Mammary epithelial cell (primary cell): ENCODE results near the gene UNK.

Experiments used
- EZH2 ChIP-seq: IDR thresholded peaks from 2 replicates; pipeline ENCODE4 v1.6.1; 2012; ENCODE audit warnings: low read length, inconsistent platforms, borderline replicate concordance
- TF ChIP-seq, protein P1 (sequence below), 2 donors: IDR thresholded peaks in 1 of 2; conservative IDR thresholded peaks in 1 of 2; 2 replicates each; pipeline ENCODE4 v1.5.1; 2011 to 2012; ENCODE audit warnings: inconsistent platforms in 2 of 2, low read length in 2 of 2, mild to moderate bottlenecking in 2 of 2, control low read depth in 1 of 2, low read depth in 1 of 2; ENCODE audit not compliant: insufficient read depth in 1 of 2; ENCODE audit errors: extremely low read depth in 1 of 2

DNA sequence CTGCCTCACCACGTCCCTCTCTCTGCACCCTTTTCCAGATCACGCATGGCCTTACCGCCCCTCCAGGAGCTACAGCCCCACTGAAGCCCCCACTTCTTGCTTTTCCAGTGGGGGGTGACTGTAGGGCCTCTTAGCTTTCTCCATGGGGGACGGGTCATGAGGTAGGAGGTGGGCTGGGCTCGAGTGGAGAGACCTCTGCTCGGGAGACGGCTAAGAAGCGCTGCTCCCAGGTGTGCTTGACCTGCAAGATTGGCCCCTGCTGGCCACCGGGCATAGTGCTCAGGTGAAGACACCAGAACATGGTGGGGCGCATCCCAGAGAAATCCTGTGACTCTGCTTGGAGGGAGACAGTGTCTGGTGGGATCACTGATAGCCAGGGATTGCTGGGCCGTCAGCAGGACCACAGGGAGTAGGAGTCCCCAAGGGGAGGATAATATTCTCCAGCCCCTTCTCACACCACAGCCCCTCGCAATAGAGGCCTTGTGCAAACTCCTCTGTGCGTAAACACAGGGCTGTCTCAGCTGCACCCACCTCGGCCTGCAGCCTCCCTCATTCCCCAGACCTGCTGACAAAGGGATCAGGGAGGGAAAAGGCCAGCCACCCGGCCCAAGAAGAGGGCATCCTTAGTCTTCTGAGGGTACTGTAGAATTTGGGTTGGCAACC, 10.7 kb upstream of the UNK start:
- TF ChIP-seq, protein P1, sequence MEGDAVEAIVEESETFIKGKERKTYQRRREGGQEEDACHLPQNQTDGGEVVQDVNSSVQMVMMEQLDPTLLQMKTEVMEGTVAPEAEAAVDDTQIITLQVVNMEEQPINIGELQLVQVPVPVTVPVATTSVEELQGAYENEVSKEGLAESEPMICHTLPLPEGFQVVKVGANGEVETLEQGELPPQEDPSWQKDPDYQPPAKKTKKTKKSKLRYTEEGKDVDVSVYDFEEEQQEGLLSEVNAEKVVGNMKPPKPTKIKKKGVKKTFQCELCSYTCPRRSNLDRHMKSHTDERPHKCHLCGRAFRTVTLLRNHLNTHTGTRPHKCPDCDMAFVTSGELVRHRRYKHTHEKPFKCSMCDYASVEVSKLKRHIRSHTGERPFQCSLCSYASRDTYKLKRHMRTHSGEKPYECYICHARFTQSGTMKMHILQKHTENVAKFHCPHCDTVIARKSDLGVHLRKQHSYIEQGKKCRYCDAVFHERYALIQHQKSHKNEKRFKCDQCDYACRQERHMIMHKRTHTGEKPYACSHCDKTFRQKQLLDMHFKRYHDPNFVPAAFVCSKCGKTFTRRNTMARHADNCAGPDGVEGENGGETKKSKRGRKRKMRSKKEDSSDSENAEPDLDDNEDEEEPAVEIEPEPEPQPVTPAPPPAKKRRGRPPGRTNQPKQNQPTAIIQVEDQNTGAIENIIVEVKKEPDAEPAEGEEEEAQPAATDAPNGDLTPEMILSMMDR (conservative IDR thresholded peaks at IDR 0.05 in 1 of 2, IDR thresholded peaks at IDR 0.05 in 1 of 2; ENCODE audit: extremely low read depth in 1 of 2, insufficient read depth in 1 of 2, low read depth in 1 of 2, low read length in 2 of 2): peak in 1 of 2 donors; percentile 18
- TF ChIP-seq EZH2: no peak
